Epithelial cell of alveolus of lung (primary cell): Measurements from ENCODE around the gene ACCS. TPM values are rescaled to one million over a fixed set of nuclear protein-coding genes. Genes with fewer than 3 reads are reported as not detected.

Experiments
- total RNA-seq: library from RNA; depleted of rRNA; stranded (reverse); fragments of >200 nt; gene quantifications from 2 replicates; pipeline ENCODE4 v1.2.1, GENCODE V29; 2015

ACCS gene
- total RNA-seq = 3.2 and 3.4 TPM in 2 replicates

GRCh38 chr11:44065841-44066731 is at the start of gene ACCS:
TSS of gene ACCS (plus strand) at chr11:44066270. CDS start at chr11:44067628, 1,358 bp downstream.

GRCh38 chr11:44047931-44048431 is 18.1 kb upstream of the ACCS start, which contains the start of gene ACCSL:
TSS of gene ACCSL (plus strand) at chr11:44047981. CDS start at chr11:44048037, 56 bp downstream.

GRCh38 chr11:44095506-44096359 is 29.7 kb downstream of the ACCS start, which contains the start of gene EXT2:
TSS of gene EXT2 (plus strand) at chr11:44095678. CDS start at chr11:44107713, 12,035 bp downstream.

Other genes with a start within 250 kb of the ACCS start
- 31.7 and 32.2 TPM in 2 replicates for gene ALKBH3, start 185.4 kb upstream of the ACCS start, total RNA-seq
- gene C11orf96, start 123.6 kb upstream of the ACCS start, total RNA-seq = 26.2 and 36.8 TPM in 2 replicates
- gene ACCSL, start 18.3 kb upstream of the ACCS start, total RNA-seq = not detected in 2 replicates
- gene EXT2, start 29.4 kb downstream of the ACCS start, total RNA-seq = 75.9 and 117 TPM in 2 replicates
- gene ALX4, start 243.9 kb downstream of the ACCS start, total RNA-seq = not detected in 2 replicates